Panc1 (cell line): ENCODE data around the gene TBC1D25. TPM values are rescaled to one million over a fixed set of nuclear protein-coding genes. Genes with fewer than 3 reads are reported as not detected.
"Not testable (repeated sequence)": the region's sequence is repeated elsewhere in the genome, so short reads cannot be mapped to it uniquely, and the experiment has no call there.

Experiments
- ATAC-seq: fragments of 200-7000 bp; cut with Tn5 transposase; 2 replicates; pipeline ENCODE4 v1.9.1; 2020; ENCODE audit warnings: mild to moderate bottlenecking, moderate library complexity
- BruUV-seq: library from RNA; stranded (reverse); fragments of 400-500 nt; replicated peaks from 2 replicates; lab custom pipeline; 2021; lab: Mats Ljungman, UMichigan
- CTCF ChIA-PET: fragments of 300-600 bp; sonication (Branson Sonifier 250); formaldehyde crosslinking; loops from one replicate; lab custom pipeline; 2022; ENCODE audit warnings: antibody characterized with exemption; lab: Charles Lee
- POLR2A ChIA-PET: fragments of 300-600 bp; sonication (Branson Sonifier 250); formaldehyde crosslinking; loops from one replicate; lab custom pipeline; 2022; ENCODE audit warnings: antibody characterized with exemption; lab: Charles Lee
- DNase-seq: peaks from one replicate; pipeline ENCODE4 v3.0.0-alpha.2; 2010; ENCODE audit warnings: low read depth, low spot score
- H3K27ac ChIP-seq: 2 replicates; pipeline ENCODE4 v1.5.1; 2011; ENCODE audit warnings: mild to moderate bottlenecking, low read length, inconsistent platforms
- H3K27me3 ChIP-seq: fragments of 200-500 bp; sonication (Bioruptor generic); 2 replicates; pipeline ENCODE4 v1.6.0; 2014; ENCODE audit warnings: low read length, inconsistent platforms; ENCODE audit not compliant: control insufficient read depth, insufficient read depth
- H3K36me3 ChIP-seq: fragments of 200-500 bp; sonication (Bioruptor generic); 2 replicates; pipeline ENCODE4 v1.5.1; 2014; ENCODE audit warnings: inconsistent platforms, mild to moderate bottlenecking, low read length, moderate library complexity; ENCODE audit not compliant: control insufficient read depth, insufficient read depth
- H3K4me1 ChIP-seq: 2 replicates; pipeline ENCODE4 v1.5.1; 2011; ENCODE audit warnings: inconsistent platforms, mild to moderate bottlenecking, low read length, moderate library complexity; ENCODE audit not compliant: control insufficient read depth, insufficient read depth
- H3K4me3 ChIP-seq, 2 experiments: 2 replicates each; pipeline ENCODE4 v1.5.1; 2011 to 2012; ENCODE audit warnings: low read depth in 2 of 2, low read length in 2 of 2, mild to moderate bottlenecking in 2 of 2, inconsistent platforms in 1 of 2, moderate library complexity in 1 of 2
- H3K9me3 ChIP-seq: fragments of 200-500 bp; sonication (Bioruptor generic); 2 replicates; pipeline ENCODE4 v1.5.1; 2014; ENCODE audit warnings: low read depth, mild to moderate bottlenecking, inconsistent platforms, low read length, moderate library complexity; ENCODE audit not compliant: control insufficient read depth, insufficient read depth
- POLR2AphosphoS5 ChIP-seq: IDR thresholded peaks from 2 replicates; pipeline ENCODE4 v1.6.1; 2012; ENCODE audit warnings: mild to moderate bottlenecking, low read depth, low read length, moderate library complexity
- REST ChIP-seq, 2 experiments: IDR thresholded peaks; 2 replicates each; pipeline ENCODE4 v1.6.1; 2011 to 2012; ENCODE audit warnings: low read depth in 2 of 2, control low read depth in 1 of 2, low read length in 1 of 2, mild to moderate bottlenecking in 1 of 2, moderate library complexity in 1 of 2; ENCODE audit not compliant: insufficient read depth in 1 of 2
- SIN3A ChIP-seq: IDR thresholded peaks from 2 replicates; pipeline ENCODE4 v1.6.1; 2012; ENCODE audit warnings: low read depth, mild to moderate bottlenecking, low read length, moderate library complexity, borderline replicate concordance; ENCODE audit not compliant: insufficient read depth
- TCF7L2 ChIP-seq: IDR thresholded peaks from 2 replicates; pipeline ENCODE4 v1.6.1; 2011; ENCODE audit warnings: mild to moderate bottlenecking, low read depth, low read length, inconsistent platforms
- in situ Hi-C: cut with HindIII; loops from 2 replicates; pipeline ENCODE4 v1.10.0; 2016; ENCODE audit warnings: low sequenced_read_pairs, low pct_unique_long_range_greater_than_20kb
- intact Hi-C: fragments of 100-400 bp; cut with micrococcal nuclease; formaldehyde crosslinking; loops from one replicate; pipeline ENCODE4 v1.10.0; 2022; ENCODE audit not compliant: unreplicated experiment
- total RNA-seq: library from RNA; stranded (reverse); gene quantifications from one replicate; pipeline ENCODE4 v1.2.1, GENCODE V29; 2021; ENCODE audit not compliant: unreplicated experiment
- TF ChIP-seq, protein P1 (sequence below): fragments of 450-650 bp; IDR thresholded peaks from 2 replicates; pipeline ENCODE4 v1.5.1; 2017; ENCODE audit warnings: mild to moderate bottlenecking

The TBC1D25 gene
- total RNA-seq, 1 experiment from 2014 or later: 29.4 TPM

GRCh38 chrX:48516987-48517386 is 22.5 kb upstream of the TBC1D25 start:
- no peaks in the 10 kb centered on the region for H3K27me3 ChIP-seq
- BruUV-seq: no TSS peak
- no peak overlapping the region for H3K27ac ChIP-seq
- no peak for ATAC-seq
- H3K36me3 ChIP-seq: no peaks in the 10 kb centered on the region
- H3K4me3 ChIP-seq: no peak overlapping the region
- intact Hi-C loops: no loop called here
- no peak for DNase-seq
- in situ Hi-C loops: no loop called here
- TF ChIP-seq SIN3A: no peak
- no peak for TF ChIP-seq REST (IDR thresholded peaks at IDR 0.05; ENCODE audit: insufficient read depth in 1 of 2, low read depth in 2 of 2, low read length in 1 of 2)
- TF ChIP-seq POLR2AphosphoS5: no peak
- TF ChIP-seq, protein P1, sequence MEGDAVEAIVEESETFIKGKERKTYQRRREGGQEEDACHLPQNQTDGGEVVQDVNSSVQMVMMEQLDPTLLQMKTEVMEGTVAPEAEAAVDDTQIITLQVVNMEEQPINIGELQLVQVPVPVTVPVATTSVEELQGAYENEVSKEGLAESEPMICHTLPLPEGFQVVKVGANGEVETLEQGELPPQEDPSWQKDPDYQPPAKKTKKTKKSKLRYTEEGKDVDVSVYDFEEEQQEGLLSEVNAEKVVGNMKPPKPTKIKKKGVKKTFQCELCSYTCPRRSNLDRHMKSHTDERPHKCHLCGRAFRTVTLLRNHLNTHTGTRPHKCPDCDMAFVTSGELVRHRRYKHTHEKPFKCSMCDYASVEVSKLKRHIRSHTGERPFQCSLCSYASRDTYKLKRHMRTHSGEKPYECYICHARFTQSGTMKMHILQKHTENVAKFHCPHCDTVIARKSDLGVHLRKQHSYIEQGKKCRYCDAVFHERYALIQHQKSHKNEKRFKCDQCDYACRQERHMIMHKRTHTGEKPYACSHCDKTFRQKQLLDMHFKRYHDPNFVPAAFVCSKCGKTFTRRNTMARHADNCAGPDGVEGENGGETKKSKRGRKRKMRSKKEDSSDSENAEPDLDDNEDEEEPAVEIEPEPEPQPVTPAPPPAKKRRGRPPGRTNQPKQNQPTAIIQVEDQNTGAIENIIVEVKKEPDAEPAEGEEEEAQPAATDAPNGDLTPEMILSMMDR: no peak
- TF ChIP-seq TCF7L2: no peak
- no peaks in the 10 kb centered on the region for H3K9me3 ChIP-seq
- ChIA-PET CTCF (no interaction called here), POLR2A (no interaction called here)
- H3K4me1 ChIP-seq: no peaks in the 10 kb centered on the region

DNA sequence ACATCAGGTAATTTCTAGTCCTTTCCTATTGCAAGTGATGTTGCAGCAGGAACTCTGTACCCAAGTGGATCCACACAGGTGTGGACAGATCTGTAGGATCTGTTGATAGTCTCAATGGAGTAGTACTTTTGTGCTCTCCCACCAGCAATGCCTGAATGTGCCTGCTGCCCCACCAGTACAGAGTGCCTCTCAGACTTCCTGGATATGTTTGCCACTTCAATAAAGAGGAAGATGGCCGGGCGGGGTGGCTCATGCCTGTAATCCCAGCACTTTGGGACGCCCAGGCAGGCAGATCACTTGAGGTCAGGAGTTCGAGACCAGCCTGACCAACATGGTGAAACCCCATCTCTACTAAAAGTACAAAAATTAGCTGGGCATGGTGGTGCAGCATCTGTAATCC is 20.0 kb upstream of the TBC1D25 start:
- H3K36me3 ChIP-seq, DNase-seq, in situ Hi-C loops, H3K9me3 ChIP-seq, CTCF ChIA-PET, H3K27me3 ChIP-seq, intact Hi-C loops, ATAC-seq, BruUV-seq, H3K4me1 ChIP-seq, H3K4me3 ChIP-seq, H3K27ac ChIP-seq, POLR2A ChIA-PET: not testable (repeated sequence)

- Histone ChIP-seq H3K36me3 (no peaks in the 10 kb centered on the region; the same call in 1 of the 2 replicates), H3K4me1 (no peaks in the 10 kb centered on the region; the same call in 1 of the 2 replicates), H3K9me3 (no peaks in the 10 kb centered on the region), H3K27me3 (no peaks in the 10 kb centered on the region), H3K27ac (no peak overlapping the region), H3K4me3 (no peak overlapping the region)
- intact Hi-C loops: no loop called here
- in situ Hi-C loops: no loop called here
- no peak for ATAC-seq
- BruUV-seq: no TSS peak
- no peak for TF ChIP-seq SIN3A
- TF ChIP-seq, protein P1: no peak
- no peak for TF ChIP-seq REST (IDR thresholded peaks at IDR 0.05; ENCODE audit: insufficient read depth in 1 of 2, low read depth in 2 of 2, low read length in 1 of 2)
- no peak for TF ChIP-seq POLR2AphosphoS5
- no peak for TF ChIP-seq TCF7L2
- CTCF ChIA-PET: no interaction called here
- no peak for DNase-seq
- POLR2A ChIA-PET: no interaction called here
Measured at GRCh38 chrX:48520455-48520854, 19.1 kb upstream of the TBC1D25 start.
